ENCODE measurements around the gene SNURF. TPM values are rescaled to one million over a fixed set of nuclear protein-coding genes. Genes with fewer than 3 reads are reported as not detected.
A peak's percentile ranks its signal among the peaks of the same experiment; 100 is the strongest.

Gene SNURF
- total RNA-seq, 1 experiment from 2014 or later = 32.4 TPM

GRCh38 chr15:24985224-24985623 lies 30.4 kb downstream of the SNURF start:
- H3K4me3 ChIP-seq (ENCODE audit: low read depth, low read length) = no peak overlapping the region
- intact Hi-C loops (cut with micrococcal nuclease; ENCODE audit: unreplicated experiment) = no loop called here
- no peaks in the 10 kb centered on the region for H3K27me3 ChIP-seq (replicated peaks; ENCODE audit: control insufficient read depth, insufficient read depth, low read length)
- no peaks in the 10 kb centered on the region for H3K4me1 Mint-ChIP-seq (ENCODE audit: low read depth, unreplicated experiment)
- no peaks in the 10 kb centered on the region for H3K27me3 Mint-ChIP-seq (ENCODE audit: insufficient read depth, unreplicated experiment)
- no TSS peak for BruUV-seq (replicated peaks)
- H3K36me3 ChIP-seq (ENCODE audit: control insufficient read depth, insufficient read depth, low read length) = peaks cover 4% of the 10 kb centered on the region
- TF ChIP-seq CTCF (IDR thresholded peaks at IDR 0.05; ENCODE audit: insufficient read depth in 1 of 2, low read depth in 1 of 2, low read length in 1 of 2, severe bottlenecking in 1 of 2, unreplicated experiment in 1 of 2) = no peak
- H3K36me3 Mint-ChIP-seq (ENCODE audit: insufficient read depth, unreplicated experiment) = peaks cover 65% of the 10 kb centered on the region
- DNase-seq = no peak
- H3K27ac Mint-ChIP-seq (ENCODE audit: unreplicated experiment) = no peak overlapping the region
- peaks cover 4% of the 10 kb centered on the region; the same call in 1 of the 2 replicates for H3K9me3 ChIP-seq
- no peak overlapping the region for H3K4me3 Mint-ChIP-seq (ENCODE audit: unreplicated experiment)
- H3K4me1 ChIP-seq = no peaks in the 10 kb centered on the region
- ChIA-PET POLR2A (no interaction called here), CTCF (no interaction called here)
- no peaks in the 10 kb centered on the region for H3K9me3 Mint-ChIP-seq (ENCODE audit: unreplicated experiment)

- H3K4me1 ChIP-seq = no peaks in the 10 kb centered on the region
- peaks cover 64% of the 10 kb centered on the region for H3K36me3 Mint-ChIP-seq (ENCODE audit: insufficient read depth, unreplicated experiment)
- H3K27ac Mint-ChIP-seq (ENCODE audit: unreplicated experiment) = no peak overlapping the region
- CTCF ChIA-PET = no interaction called here
- peaks cover 1% of the 10 kb centered on the region for H3K4me1 Mint-ChIP-seq (ENCODE audit: low read depth, unreplicated experiment)
- POLR2A ChIA-PET = no interaction called here
- no peak overlapping the region for H3K4me3 Mint-ChIP-seq (ENCODE audit: unreplicated experiment)
- H3K4me3 ChIP-seq (ENCODE audit: low read depth, low read length) = no peak overlapping the region
- H3K36me3 ChIP-seq (ENCODE audit: control insufficient read depth, insufficient read depth, low read length) = peaks cover 4% of the 10 kb centered on the region
- TF ChIP-seq CTCF (IDR thresholded peaks at IDR 0.05; ENCODE audit: insufficient read depth in 1 of 2, low read depth in 1 of 2, low read length in 1 of 2, severe bottlenecking in 1 of 2, unreplicated experiment in 1 of 2) = no peak
- BruUV-seq (replicated peaks) = TSS peak; percentile 1
- no peaks in the 10 kb centered on the region for H3K9me3 ChIP-seq
- no peaks in the 10 kb centered on the region for H3K9me3 Mint-ChIP-seq (ENCODE audit: unreplicated experiment)
- DNase-seq = no peak
- H3K27me3 Mint-ChIP-seq (ENCODE audit: insufficient read depth, unreplicated experiment) = no peaks in the 10 kb centered on the region
- H3K27me3 ChIP-seq (replicated peaks; ENCODE audit: control insufficient read depth, insufficient read depth, low read length) = no peaks in the 10 kb centered on the region
- intact Hi-C loops (cut with micrococcal nuclease; ENCODE audit: unreplicated experiment) = no loop called here
Measured at GRCh38 chr15:24986653-24987052, 31.9 kb downstream of the SNURF start.

Other genes with a start within 250 kb of the SNURF start
- 157 and 167 TPM in 2 replicates for gene SNRPN, start within 50 bp of the SNURF start, total RNA-seq (2022)